Epithelial cell of proximal tubule (primary cell): Measurements from ENCODE around the gene GNS. TPM values are rescaled to one million over a fixed set of nuclear protein-coding genes. Genes with fewer than 3 reads are reported as not detected.
A peak's percentile ranks its signal among the peaks of the same experiment; 100 is the strongest.

Experiments used
- DNase-seq: peaks from one replicate; pipeline ENCODE4 v3.0.0-alpha.2; 2011; ENCODE audit warnings: low read depth
- H3K4me3 ChIP-seq: 2 replicates; pipeline ENCODE4 v1.5.1; 2011; ENCODE audit warnings: low read depth, mild to moderate bottlenecking, low read length
- total RNA-seq: library from RNA; depleted of rRNA; stranded (reverse); fragments of >200 nt; gene quantifications from 2 replicates; pipeline ENCODE4 v1.2.3, GENCODE V29; 2015
- TF ChIP-seq, protein P1 (sequence below): conservative IDR thresholded peaks from 2 replicates; pipeline ENCODE4 v1.5.1; 2012; ENCODE audit warnings: low read depth, mild to moderate bottlenecking, low read length

The GNS gene
- total RNA-seq, 1 donor from 2014 or later, result 63.9 TPM

DNA sequence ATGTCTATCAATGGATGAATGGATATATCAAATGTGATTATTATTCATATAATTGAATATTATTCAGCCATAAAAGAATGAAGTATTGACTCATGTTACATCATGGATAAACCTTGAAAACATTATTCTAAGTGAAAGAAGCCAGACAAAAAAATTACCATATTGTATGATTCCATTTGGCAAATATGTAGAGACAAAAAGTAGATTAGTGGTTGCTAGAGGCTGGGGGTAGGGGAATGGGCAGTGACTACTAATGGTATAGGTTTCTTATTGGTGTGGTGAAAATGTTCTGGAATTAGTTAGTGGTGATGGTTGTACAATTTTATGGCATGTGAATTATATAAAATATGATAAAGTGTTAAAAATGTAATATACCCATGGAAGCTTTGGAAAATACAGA, 31.8 kb upstream of the GNS start:
- H3K4me3 ChIP-seq, result no peak overlapping the region
- no peak for DNase-seq
- TF ChIP-seq, protein P1, sequence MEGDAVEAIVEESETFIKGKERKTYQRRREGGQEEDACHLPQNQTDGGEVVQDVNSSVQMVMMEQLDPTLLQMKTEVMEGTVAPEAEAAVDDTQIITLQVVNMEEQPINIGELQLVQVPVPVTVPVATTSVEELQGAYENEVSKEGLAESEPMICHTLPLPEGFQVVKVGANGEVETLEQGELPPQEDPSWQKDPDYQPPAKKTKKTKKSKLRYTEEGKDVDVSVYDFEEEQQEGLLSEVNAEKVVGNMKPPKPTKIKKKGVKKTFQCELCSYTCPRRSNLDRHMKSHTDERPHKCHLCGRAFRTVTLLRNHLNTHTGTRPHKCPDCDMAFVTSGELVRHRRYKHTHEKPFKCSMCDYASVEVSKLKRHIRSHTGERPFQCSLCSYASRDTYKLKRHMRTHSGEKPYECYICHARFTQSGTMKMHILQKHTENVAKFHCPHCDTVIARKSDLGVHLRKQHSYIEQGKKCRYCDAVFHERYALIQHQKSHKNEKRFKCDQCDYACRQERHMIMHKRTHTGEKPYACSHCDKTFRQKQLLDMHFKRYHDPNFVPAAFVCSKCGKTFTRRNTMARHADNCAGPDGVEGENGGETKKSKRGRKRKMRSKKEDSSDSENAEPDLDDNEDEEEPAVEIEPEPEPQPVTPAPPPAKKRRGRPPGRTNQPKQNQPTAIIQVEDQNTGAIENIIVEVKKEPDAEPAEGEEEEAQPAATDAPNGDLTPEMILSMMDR, result no peak

GRCh38 chr12:64790166-64790565, 31.0 kb upstream of the GNS start:
- DNase-seq, result no peak
- no peak overlapping the region for H3K4me3 ChIP-seq
- TF ChIP-seq, protein P1, result no peak

GRCh38 chr12:64785838-64786237, 26.6 kb upstream of the GNS start:
- H3K4me3 ChIP-seq, result no peak overlapping the region
- DNase-seq, result no peak
- TF ChIP-seq, protein P1, result no peak

DNA sequence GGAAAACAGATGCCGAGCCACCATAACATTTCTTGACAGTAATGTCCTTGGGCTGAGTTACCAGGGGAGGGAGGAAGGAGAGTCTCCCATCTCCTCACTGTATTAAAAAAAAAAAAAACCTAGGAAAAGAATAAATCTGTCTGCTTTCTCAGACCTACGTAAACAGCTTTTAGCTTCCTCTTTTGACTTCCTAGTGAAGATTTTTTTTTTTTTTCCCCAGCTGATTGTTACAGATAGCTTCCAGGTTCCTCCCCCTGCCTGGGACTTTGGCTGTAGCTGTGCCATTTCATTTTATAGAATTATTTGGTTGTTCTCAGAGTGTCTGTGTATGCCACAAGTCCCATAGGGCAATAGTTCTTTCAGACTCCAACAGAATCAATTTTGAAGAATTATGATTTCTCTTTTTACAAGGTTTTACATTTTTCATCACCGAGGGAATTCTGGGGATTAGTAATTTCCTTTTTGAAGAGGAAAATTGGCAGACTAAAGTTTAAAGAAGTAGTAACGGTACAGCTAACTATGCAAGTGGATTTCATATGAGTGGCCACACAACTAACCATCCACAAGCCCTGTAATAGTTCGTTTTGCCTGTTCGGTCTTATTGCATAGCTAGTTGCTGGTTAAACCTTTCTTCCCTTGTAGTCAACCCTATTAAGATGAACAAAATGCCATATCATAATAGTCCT, 23.1 kb upstream of the GNS start:
- TF ChIP-seq, protein P1, result no peak
- H3K4me3 ChIP-seq, result no peak overlapping the region
- DNase-seq, result no peak

DNA sequence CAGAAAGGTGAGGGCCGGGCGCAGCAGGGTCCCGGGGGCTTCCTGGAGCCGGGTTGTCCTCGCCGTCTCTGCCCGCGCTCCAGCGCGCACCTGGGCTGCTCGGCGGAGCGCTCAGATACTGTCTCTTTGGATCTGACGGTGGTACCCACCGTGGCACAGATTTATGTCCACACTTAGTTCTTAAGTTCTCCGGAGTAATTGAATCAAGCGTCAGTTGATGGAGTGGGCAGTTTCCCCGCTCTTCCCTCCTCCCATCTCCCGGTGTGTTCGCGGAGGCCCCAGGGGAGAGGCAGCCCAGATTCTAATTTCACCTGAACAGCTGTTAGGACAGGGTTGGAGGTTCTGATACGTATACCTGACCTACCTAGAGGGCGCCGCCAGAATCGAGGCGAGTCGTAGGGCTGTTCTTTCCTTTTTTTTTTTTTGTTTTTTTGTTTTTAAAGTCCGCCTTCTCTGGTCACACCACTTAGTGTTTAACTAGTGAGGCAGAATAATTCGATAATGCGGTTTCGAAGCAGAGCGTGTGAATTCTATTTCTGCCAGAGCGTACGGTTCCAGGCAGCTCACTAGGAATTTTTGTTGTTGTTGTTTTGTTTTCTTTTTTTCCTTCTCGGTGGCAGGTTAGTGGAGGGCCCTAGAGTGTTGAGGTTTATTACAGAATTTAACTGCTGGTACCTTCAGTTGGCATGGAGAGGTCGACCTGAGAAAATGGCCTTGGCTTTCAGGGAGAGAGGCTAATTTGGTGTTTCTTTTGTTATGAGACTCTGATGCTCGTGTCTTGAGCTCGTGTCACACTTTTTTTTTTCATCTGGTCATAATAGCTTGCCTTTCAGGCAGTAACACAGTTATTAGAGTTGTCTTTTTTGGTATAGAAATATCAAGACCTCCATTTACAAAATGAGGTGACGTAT, 22.3 kb upstream of the GNS start:
- TF ChIP-seq, protein P1, result no peak
- DNase-seq, result no peak
- H3K4me3 ChIP-seq, result peak overlapping the region; percentile 52

DNA sequence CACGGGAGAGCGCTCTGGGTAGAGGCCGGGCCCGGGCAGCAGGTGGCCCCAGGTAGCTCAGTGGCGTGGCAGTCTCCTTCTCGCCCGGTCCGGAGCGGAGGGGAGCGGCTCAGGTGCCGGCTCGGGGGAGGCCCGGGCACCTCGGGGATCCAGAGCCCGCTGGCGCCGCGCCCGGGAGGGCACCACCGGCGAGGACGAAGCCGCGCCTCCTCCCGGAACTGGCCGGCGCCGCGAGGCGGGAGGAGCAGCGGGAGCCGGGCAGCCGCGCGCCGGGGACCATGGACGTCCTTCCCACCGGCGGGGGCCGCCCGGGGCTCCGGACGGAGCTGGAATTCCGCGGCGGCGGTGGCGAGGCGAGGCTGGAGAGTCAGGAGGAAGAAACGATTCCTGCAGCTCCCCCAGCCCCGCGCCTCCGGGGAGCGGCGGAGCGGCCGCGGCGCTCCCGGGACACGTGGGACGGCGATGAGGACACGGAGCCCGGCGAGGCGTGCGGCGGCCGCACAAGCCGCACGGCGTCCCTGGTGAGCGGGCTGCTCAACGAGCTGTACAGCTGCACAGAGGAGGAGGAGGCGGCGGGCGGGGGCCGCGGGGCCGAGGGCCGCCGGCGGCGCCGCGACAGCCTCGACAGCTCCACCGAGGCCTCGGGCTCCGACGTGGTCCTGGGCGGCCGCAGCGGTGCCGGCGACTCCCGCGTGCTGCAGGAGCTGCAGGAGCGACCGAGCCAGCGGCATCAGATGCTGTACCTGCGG, 21.5 kb upstream of the GNS start:
- DNase-seq, result no peak

More for the DNA sequence above, 21.5 kb upstream of the GNS start:
- peak overlapping the region; percentile 52 for H3K4me3 ChIP-seq
- TF ChIP-seq, protein P1, result no peak
